GM23338 (cell line): Measurements from ENCODE around the gene FLYWCH1. TPM values are rescaled to one million over a fixed set of nuclear protein-coding genes. Genes with fewer than 3 reads are reported as not detected.
A peak's percentile ranks its signal among the peaks of the same experiment; 100 is the strongest.

Source experiments
- ATAC-seq: fragments of 200-7000 bp; cut with Tn5 transposase; 3 replicates; pipeline ENCODE4 v1.9.1; 2020
- DNase-seq: peaks from one replicate; pipeline ENCODE4 v3.0.0-alpha.2; 2015; ENCODE audit warnings: low spot score
- H2AFZ ChIP-seq: fragments of 200-600 bp; sonication (generic); 2 replicates; pipeline ENCODE4 v1.8.0; 2016; ENCODE audit warnings: antibody characterized with exemption, mild to moderate bottlenecking, moderate library complexity
- H3F3A ChIP-seq: fragments of 200-600 bp; sonication (generic); replicated peaks from 2 replicates; pipeline ENCODE4 v1.8.0; 2017; ENCODE audit warnings: antibody characterized with exemption, mixed run types, low read depth
- H3K27ac ChIP-seq: fragments of 200-600 bp; sonication (generic); 2 replicates; pipeline ENCODE4 v1.6.1; 2016; ENCODE audit warnings: low read depth
- H3K27me3 ChIP-seq: fragments of 200-600 bp; sonication (generic); 2 replicates; pipeline ENCODE4 v1.8.0; 2016; ENCODE audit warnings: mild to moderate bottlenecking, mixed run types, moderate library complexity; ENCODE audit not compliant: insufficient read depth
- H3K36me3 ChIP-seq: fragments of 200-600 bp; sonication (generic); 2 replicates; pipeline ENCODE4 v1.8.0; 2016; ENCODE audit warnings: mild to moderate bottlenecking; ENCODE audit not compliant: insufficient read depth
- H3K4me1 ChIP-seq: fragments of 200-600 bp; sonication (generic); 2 replicates; pipeline ENCODE4 v1.8.0; 2016; ENCODE audit warnings: mild to moderate bottlenecking, moderate library complexity; ENCODE audit not compliant: insufficient read depth
- H3K4me2 ChIP-seq: fragments of 200-600 bp; sonication (generic); 2 replicates; pipeline ENCODE4 v1.7.1; 2017; ENCODE audit warnings: mixed run types
- H3K4me3 ChIP-seq: fragments of 200-600 bp; sonication (generic); 2 replicates; pipeline ENCODE4 v1.6.1; 2016; ENCODE audit warnings: mixed run types
- H3K79me2 ChIP-seq: fragments of 200-600 bp; sonication (generic); replicated peaks from 2 replicates; pipeline ENCODE4 v1.8.0; 2017; ENCODE audit warnings: mild to moderate bottlenecking; ENCODE audit not compliant: insufficient read depth
- H3K9me2 ChIP-seq: fragments of 200-600 bp; sonication (generic); 2 replicates; pipeline ENCODE4 v1.8.0; 2017; ENCODE audit not compliant: insufficient read depth
- H4K20me1 ChIP-seq: fragments of 200-600 bp; sonication (generic); replicated peaks from 2 replicates; pipeline ENCODE4 v1.8.0; 2017; ENCODE audit warnings: mild to moderate bottlenecking; ENCODE audit not compliant: insufficient read depth
- H3K27ac Mint-ChIP-seq: 2 replicates; pipeline ENCODE4 v1.8.0; 2020; ENCODE audit warnings: inconsistent platforms, mild to moderate bottlenecking, moderate library complexity, mixed read lengths
- H3K27me3 Mint-ChIP-seq: 3 replicates; pipeline ENCODE4 v1.8.0; 2022; ENCODE audit warnings: low read depth, mild to moderate bottlenecking, moderate library complexity, mixed read lengths, inconsistent platforms; ENCODE audit not compliant: insufficient read depth, poor library complexity
- H3K36me3 Mint-ChIP-seq: 3 replicates; pipeline ENCODE4 v1.8.0; 2021; ENCODE audit warnings: low read depth, mild to moderate bottlenecking, inconsistent platforms, moderate library complexity, mixed read lengths
- H3K4me1 Mint-ChIP-seq: 3 replicates; pipeline ENCODE4 v1.8.0; 2020; ENCODE audit warnings: mild to moderate bottlenecking, inconsistent platforms, mixed read lengths
- H3K4me3 Mint-ChIP-seq: 3 replicates; pipeline ENCODE4 v1.8.0; 2021; ENCODE audit warnings: moderate library complexity, mild to moderate bottlenecking, inconsistent platforms, mixed read lengths
- H3K9me3 Mint-ChIP-seq: 3 replicates; pipeline ENCODE4 v1.8.0; 2020; ENCODE audit warnings: moderate library complexity, mild to moderate bottlenecking, inconsistent platforms, mixed read lengths
- CREB1 ChIP-seq: fragments of 250-450 bp; sonication (Bioruptor Pico); IDR thresholded peaks from 2 replicates; pipeline ENCODE4 v1.5.0; 2020; ENCODE audit warnings: low read depth, mild to moderate bottlenecking, moderate library complexity
- CTCF ChIP-seq, 2 experiments: fragments of 200-600 bp in 1 of 2; sonication (generic) in 1 of 2; conservative IDR thresholded peaks; 2 replicates each; pipeline versions ENCODE4 v1.5.1 to v1.6.1; 2016 to 2017; ENCODE audit warnings: antibody characterized with exemption in 2 of 2, low read depth in 2 of 2, mild to moderate bottlenecking in 2 of 2, moderate library complexity in 1 of 2
- ETS1 ChIP-seq: IDR thresholded peaks from 2 replicates; pipeline ENCODE4 v1.6.1; 2016; ENCODE audit warnings: antibody characterized with exemption
- EZH2 ChIP-seq: fragments of 200-600 bp; sonication (generic); IDR thresholded peaks from one replicate; pipeline ENCODE4 v1.8.0; 2017; ENCODE audit warnings: antibody characterized with exemption, mild to moderate bottlenecking, low read depth; ENCODE audit not compliant: unreplicated experiment
- NANOG ChIP-seq: IDR thresholded peaks from 2 replicates; pipeline ENCODE4 v1.6.1; 2016; ENCODE audit warnings: antibody characterized with exemption, borderline replicate concordance
- POLR2AphosphoS5 ChIP-seq: IDR thresholded peaks from 2 replicates; pipeline ENCODE4 v1.6.1; 2016; ENCODE audit warnings: antibody characterized with exemption, low read depth
- REST ChIP-seq: IDR thresholded peaks from one replicate; pipeline ENCODE4 v1.6.1; 2018; ENCODE audit warnings: antibody characterized with exemption; ENCODE audit not compliant: unreplicated experiment
- STAT1 ChIP-seq: IDR thresholded peaks from one replicate; pipeline ENCODE4 v1.6.1; 2016; ENCODE audit warnings: antibody characterized with exemption; ENCODE audit not compliant: unreplicated experiment
- ZNF114 ChIP-seq: fragments of 250-450 bp; sonication (Bioruptor Pico); IDR thresholded peaks from 2 replicates; pipeline ENCODE4 v1.5.0; 2020; ENCODE audit warnings: mild to moderate bottlenecking, moderate library complexity
- ZNF462 ChIP-seq: fragments of 250-450 bp; sonication (Bioruptor Pico); IDR thresholded peaks from 2 replicates; pipeline ENCODE4 v1.5.0; 2020; ENCODE audit warnings: mild to moderate bottlenecking, moderate library complexity
- polyA plus RNA-seq: library from polyadenylated mRNA; unstranded; fragments of >200 nt; fragmentation: Nextera tagmentation; extraction: Ambion mirVana; gene quantifications from 2 replicates; pipeline ENCODE4 v1.2.1, GENCODE V29; 2016
- total RNA-seq: library from RNA; depleted of rRNA; stranded (reverse); fragments of >200 nt; shearing (Covaris generic); gene quantifications from 2 replicates; pipeline ENCODE4 v1.2.3, GENCODE V29; 2014

FLYWCH1 gene
- total and polyA plus RNA-seq, 2 experiments from 2014 or later: 6.0 to 29.3 TPM

GRCh38 chr16:2953706-2954627, 42.2 kb downstream of the FLYWCH1 start (continued):
- no peak for TF ChIP-seq POLR2AphosphoS5
- no peak for TF ChIP-seq CREB1 (CRISPR knock-in tag)
- no peak for TF ChIP-seq EZH2
- no peak for TF ChIP-seq NANOG
- TF ChIP-seq STAT1: no peak
- no peak for TF ChIP-seq ETS1

- H3K4me3 ChIP-seq: no peak overlapping the region
- Mint-ChIP-seq H3K4me1 (peaks cover 22% of the 10 kb centered on the region), H3K9me3 (no peaks in the 10 kb centered on the region), H3K4me3 (no peak overlapping the region), H3K36me3 (no peaks in the 10 kb centered on the region), H3K27ac (no peak overlapping the region), H3K27me3 (peaks cover 13% of the 10 kb centered on the region)
- ATAC-seq (peak; percentile 11), DNase-seq (no peak)
- H3K4me1 ChIP-seq: peaks cover 20% of the 10 kb centered on the region; the same call in 1 of the 2 replicates
- no peaks in the 10 kb centered on the region for H3K36me3 ChIP-seq
- H2AFZ ChIP-seq: no peak overlapping the region
- peak overlapping the region; percentile 51 for H3K4me2 ChIP-seq
- no peaks in the 10 kb centered on the region for H3K79me2 ChIP-seq
- no peaks in the 10 kb centered on the region for H3K9me2 ChIP-seq
- no peaks in the 10 kb centered on the region for H4K20me1 ChIP-seq
- 0 out of 2 replicates have a peak, but pooled peaks cover 9% of the 10 kb centered on the region for H3F3A ChIP-seq
- no peak overlapping the region for H3K27ac ChIP-seq
- H3K27me3 ChIP-seq: no peaks in the 10 kb centered on the region
- TF ChIP-seq CTCF (conservative IDR thresholded peaks at IDR 0.05; ENCODE audit: low read depth in 2 of 2) (no peak), ZNF462 (CRISPR knock-in tag) (no peak), REST (no peak), EZH2 (no peak), ZNF114 (CRISPR knock-in tag) (no peak)
Measured at GRCh38 chr16:2954656-2955381, 43.1 kb downstream of the FLYWCH1 start.
